A549 (cell line): ENCODE data around the gene NAV3. TPM values are rescaled to one million over a fixed set of nuclear protein-coding genes. Genes with fewer than 3 reads are reported as not detected.
A peak's percentile ranks its signal among the peaks of the same experiment; 100 is the strongest.

Source experiments
- ATAC-seq, 2 experiments: fragments of 200-7000 bp in 1 of 2; fragments of >200 bp in 1 of 2; cut with Nextera tagmentation in 1 of 2; cut with Tn5 transposase in 1 of 2; 3 replicates each; pipeline versions ENCODE4 v1.8.0 to v1.9.1; 2018 to 2020; ENCODE audit warnings: mild to moderate bottlenecking in 1 of 2, moderate library complexity in 1 of 2
- CTCF ChIA-PET: fragments of 300-600 bp; sonication (Branson Sonifier 250); formaldehyde crosslinking; extraction: SDS; loops from one replicate; lab custom pipeline; 2021; ENCODE audit warnings: antibody characterized with exemption, inconsistent platforms; lab: Yijun Ruan, JAX
- POLR2A ChIA-PET: fragments of 350-600 bp; formaldehyde crosslinking; extraction: SDS; loops from one replicate; lab custom pipeline; 2021; ENCODE audit warnings: antibody characterized with exemption, inconsistent platforms; lab: Yijun Ruan, JAX
- DNase-seq, 2 experiments: peaks; one replicate each; pipeline versions ENCODE4 v3.0.0 to v3.0.0-alpha.2; 2011 to 2016; ENCODE audit warnings: low read depth in 1 of 2, low spot score in 1 of 2
- FAIRE-seq: peaks from 2 replicates; lab custom pipeline; 2011; peaks lifted over from hg19 to GRCh38; lab: Jason Lieb, UNC
- H3K27ac ChIP-seq, 2 experiments: fragments of >200 bp; sonication (Bioruptor Twin); formaldehyde crosslinking; 3 replicates each; pipeline ENCODE4 v1.5.1; 2016 to 2017
- H3K4me1 ChIP-seq: fragments of >200 bp; sonication (Bioruptor Twin); formaldehyde crosslinking; 3 replicates; pipeline ENCODE4 v1.6.1; 2016
- H3K4me2 ChIP-seq: fragments of >200 bp; sonication (Bioruptor Twin); formaldehyde crosslinking; 3 replicates; pipeline ENCODE4 v1.6.1; 2016
- H3K4me3 ChIP-seq: fragments of >200 bp; sonication (Bioruptor Twin); formaldehyde crosslinking; 3 replicates; pipeline ENCODE4 v1.5.1; 2016
- H3K9me3 ChIP-seq: fragments of >200 bp; sonication (Bioruptor Twin); formaldehyde crosslinking; 3 replicates; pipeline ENCODE4 v1.6.1; 2016
- CHD2 ChIP-seq: fragments of 150-350 bp; IDR thresholded peaks from 2 replicates; pipeline ENCODE4 v1.6.1; 2014; ENCODE audit warnings: low read length; ENCODE audit not compliant: partially characterized antibody
- E2F6 ChIP-seq: IDR thresholded peaks from 2 replicates; pipeline ENCODE4 v1.6.1; 2012; ENCODE audit warnings: low read depth, borderline replicate concordance
- ELK1 ChIP-seq: fragments of 150-350 bp; IDR thresholded peaks from 2 replicates; pipeline ENCODE4 v1.6.1; 2014; ENCODE audit warnings: low read depth, mild to moderate bottlenecking, low read length
- EP300 ChIP-seq, 2 experiments: fragments of >200 bp; sonication (Bioruptor Twin); formaldehyde crosslinking; IDR thresholded peaks; 2 replicates in 1 of 2; 3 replicates in 1 of 2; pipeline ENCODE4 v1.6.1; 2016 to 2017
- ESRRA ChIP-seq: fragments of 150-350 bp; IDR thresholded peaks from 2 replicates; pipeline ENCODE4 v1.6.1; 2014; ENCODE audit warnings: mild to moderate bottlenecking, low read length, borderline replicate concordance
- FOSL2 ChIP-seq, 2 experiments: fragments of 450-650 bp in 1 of 2; fragments of >200 bp in 1 of 2; sonication (Bioruptor Twin) in 1 of 2; formaldehyde crosslinking; IDR thresholded peaks; 2 replicates each; pipeline versions ENCODE4 v1.5.0 to v1.6.1; 2016 to 2020; ENCODE audit warnings: mild to moderate bottlenecking in 1 of 2, moderate library complexity in 1 of 2
- GATA3 ChIP-seq: IDR thresholded peaks from 2 replicates; pipeline ENCODE4 v1.6.1; 2012; ENCODE audit warnings: borderline replicate concordance
- HMGXB4 ChIP-seq: fragments of 250-450 bp; sonication (Bioruptor Pico); IDR thresholded peaks from 2 replicates; pipeline ENCODE4 v1.5.0; 2021; ENCODE audit warnings: mild to moderate bottlenecking, moderate library complexity, borderline replicate concordance
- HOXB5 ChIP-seq: fragments of 250-450 bp; sonication (Bioruptor Pico); IDR thresholded peaks from 2 replicates; pipeline ENCODE4 v1.5.0; 2020; ENCODE audit warnings: mild to moderate bottlenecking, moderate library complexity
- JUNB ChIP-seq: fragments of >200 bp; sonication (Bioruptor Twin); formaldehyde crosslinking; IDR thresholded peaks from 2 replicates; pipeline ENCODE4 v1.6.1; 2016
- MAZ ChIP-seq: fragments of 150-350 bp; IDR thresholded peaks from 2 replicates; pipeline ENCODE4 v1.6.1; 2014; ENCODE audit warnings: antibody characterized with exemption, low read depth, low read length, borderline replicate concordance
- PHF8 ChIP-seq: fragments of 200-600 bp; sonication (generic); IDR thresholded peaks from 2 replicates; pipeline ENCODE4 v1.6.1; 2016; ENCODE audit warnings: low read depth, mild to moderate bottlenecking, antibody characterized with exemption, moderate library complexity, borderline replicate concordance
- REST ChIP-seq: fragments of 200-600 bp; sonication (generic); IDR thresholded peaks from 2 replicates; pipeline ENCODE4 v1.6.1; 2016; ENCODE audit warnings: antibody characterized with exemption, mild to moderate bottlenecking, moderate library complexity
- WGBS: methylation state at CpG from one replicate; pipeline ENCODE4 v1.1.6; 2017; ENCODE audit errors: missing lambda C conversion rate; 5-methylcytosine and 5-hydroxymethylcytosine counted together
- polyA plus RNA-seq, 4 experiments: library from polyadenylated mRNA; depleted of rRNA in 3 of 4; stranded (reverse); fragments of >200 nt; fragmentation: RNase III in 1 of 4; extraction: RNeasy Plus Mini Kit Qiagen cat#74134 plus additional on column Dnase treatment in 1 of 4; gene quantifications; 2 replicates in 3 of 4; 3 replicates in 1 of 4; pipeline ENCODE4 v1.2.3, GENCODE V29; 2011 to 2017
- TF ChIP-seq, protein P1 (sequence below): fragments of >200 bp; sonication (Bioruptor Twin); formaldehyde crosslinking; IDR thresholded peaks from 3 replicates; pipeline ENCODE4 v1.6.1; 2016
- TF ChIP-seq, protein P2 (sequence below): IDR thresholded peaks from 2 replicates; pipeline ENCODE4 v1.6.1; 2012

NAV3 gene
- polyA plus RNA-seq, 2 of the 4 experiments (the other 2 are of a cell fraction): 8.6 to 9.7 TPM

DNA sequence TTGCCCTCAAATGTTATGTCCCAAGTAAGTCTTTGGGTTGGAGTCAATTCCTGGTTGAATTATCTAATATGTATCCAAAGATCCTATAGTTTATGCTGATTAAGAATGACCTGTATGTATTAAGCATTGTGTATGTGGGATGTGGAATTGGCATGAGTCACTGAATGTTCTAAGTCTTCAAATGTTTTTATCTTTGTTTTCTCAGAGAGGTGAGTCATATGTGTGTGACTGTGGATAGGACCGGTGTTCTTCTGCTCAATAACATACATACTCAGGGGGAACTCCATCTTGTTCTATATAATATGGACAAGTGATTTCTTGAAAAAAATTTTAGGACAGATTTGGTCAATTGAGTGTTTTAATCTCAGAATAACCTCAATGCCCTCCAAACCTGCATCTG, 57.9 kb downstream of the NAV3 start:
- FAIRE-seq (peak; percentile 18), DNase-seq (peak; percentile 18 to 48), ATAC-seq (peak; percentile 82 to 86)
- Histone ChIP-seq H3K4me1 (peaks cover 15% of the 10 kb centered on the region), H3K9me3 (no peaks in the 10 kb centered on the region), H3K27ac (peak overlapping the region in 1 of 2 experiments; percentile 31; a peak in 1 of 6 replicates), H3K4me3 (no peak overlapping the region), H3K4me2 (peak overlapping the region; percentile 4; the same call in 1 of the 3 replicates)
- CTCF ChIA-PET: interaction anchor here (1.4 kb wide), 1 partner anchor 31 kb away, joined by 3 read pairs; no protein-coding TSS in a partner anchor
- WGBS: 2% methylated on average over 1 of the region's 1 CpG
- TF ChIP-seq, protein P1, sequence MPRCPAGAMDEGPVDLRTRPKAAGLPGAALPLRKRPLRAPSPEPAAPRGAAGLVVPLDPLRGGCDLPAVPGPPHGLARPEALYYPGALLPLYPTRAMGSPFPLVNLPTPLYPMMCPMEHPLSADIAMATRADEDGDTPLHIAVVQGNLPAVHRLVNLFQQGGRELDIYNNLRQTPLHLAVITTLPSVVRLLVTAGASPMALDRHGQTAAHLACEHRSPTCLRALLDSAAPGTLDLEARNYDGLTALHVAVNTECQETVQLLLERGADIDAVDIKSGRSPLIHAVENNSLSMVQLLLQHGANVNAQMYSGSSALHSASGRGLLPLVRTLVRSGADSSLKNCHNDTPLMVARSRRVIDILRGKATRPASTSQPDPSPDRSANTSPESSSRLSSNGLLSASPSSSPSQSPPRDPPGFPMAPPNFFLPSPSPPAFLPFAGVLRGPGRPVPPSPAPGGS: no peak
- no peak for TF ChIP-seq EP300 (IDR thresholded peaks at IDR 0.05)
- no peak for TF ChIP-seq MAZ
- TF ChIP-seq GATA3: no peak
- peak; percentile 51; the same call in 1 of the 2 replicates for TF ChIP-seq JUNB
- TF ChIP-seq FOSL2 (IDR thresholded peaks at IDR 0.05): peak; percentile 64
- TF ChIP-seq FOSL2 (CRISPR knock-in tag; IDR thresholded peaks at IDR 0.05): peak; percentile 83
- TF ChIP-seq HOXB5 (CRISPR knock-in tag): no peak
- no peak for TF ChIP-seq CHD2
- POLR2A ChIA-PET: no interaction called here

DNA sequence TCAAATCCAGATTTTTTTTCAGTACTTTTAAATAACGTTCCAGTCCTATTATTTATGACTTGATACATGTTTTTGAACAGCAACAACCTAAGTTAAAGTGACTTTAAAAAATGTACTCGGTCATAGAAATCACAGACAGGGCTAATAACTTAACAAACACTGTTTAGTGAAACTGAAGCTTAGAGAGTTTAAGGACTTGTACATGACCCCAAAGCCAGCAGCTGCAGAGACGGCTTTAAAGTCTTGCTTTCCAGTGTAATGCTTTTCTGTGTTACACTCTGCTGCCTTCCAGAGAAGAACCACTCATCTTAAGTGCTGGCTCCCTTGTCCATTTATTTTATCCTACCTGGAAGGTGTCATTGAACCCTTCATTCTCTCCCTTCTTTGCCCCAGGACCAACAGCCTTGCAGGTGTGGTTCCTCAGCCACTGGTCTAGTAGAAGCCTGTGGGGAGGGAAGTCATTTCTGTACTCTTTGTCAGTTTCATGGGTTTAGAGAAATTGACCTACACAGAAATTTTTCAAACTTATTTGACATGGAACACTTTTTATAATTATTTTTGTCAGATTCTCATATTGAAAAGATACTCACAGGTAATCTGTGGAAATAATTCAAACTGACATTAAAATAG, 60.9 kb downstream of the NAV3 start:
- TF ChIP-seq HMGXB4 (CRISPR knock-in tag) (no peak), REST (no peak), PHF8 (no peak), ESRRA (no peak), ELK1 (no peak), E2F6 (no peak)
- TF ChIP-seq, protein P1: no peak
- TF ChIP-seq, protein P2, sequence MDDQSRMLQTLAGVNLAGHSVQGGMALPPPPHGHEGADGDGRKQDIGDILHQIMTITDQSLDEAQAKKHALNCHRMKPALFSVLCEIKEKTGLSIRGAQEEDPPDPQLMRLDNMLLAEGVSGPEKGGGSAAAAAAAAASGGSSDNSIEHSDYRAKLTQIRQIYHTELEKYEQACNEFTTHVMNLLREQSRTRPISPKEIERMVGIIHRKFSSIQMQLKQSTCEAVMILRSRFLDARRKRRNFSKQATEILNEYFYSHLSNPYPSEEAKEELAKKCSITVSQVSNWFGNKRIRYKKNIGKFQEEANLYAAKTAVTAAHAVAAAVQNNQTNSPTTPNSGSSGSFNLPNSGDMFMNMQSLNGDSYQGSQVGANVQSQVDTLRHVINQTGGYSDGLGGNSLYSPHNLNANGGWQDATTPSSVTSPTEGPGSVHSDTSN: no peak
- WGBS: 58% methylated on average over 3 of the region's 3 CpGs
- H3K27ac ChIP-seq: 0 out of 6 replicates have a peak overlapping the region, but pooled peaks of 1 of the 2 experiments have one; percentile 14
- FAIRE-seq (peak; percentile 51), DNase-seq (no peak), ATAC-seq (no peak)
- no peaks in the 10 kb centered on the region for H3K9me3 ChIP-seq
- H3K4me2 ChIP-seq: no peak overlapping the region
- POLR2A ChIA-PET: no interaction called here
- CTCF ChIA-PET: no interaction called here
- H3K4me1 ChIP-seq: peaks cover 36% of the 10 kb centered on the region
- no peak overlapping the region for H3K4me3 ChIP-seq
